Liver (tissue), 3 donors: ENCODE data around the gene RESP18.

ENCODE experiments used
- CTCF ChIP-seq: fragments of 150-350 bp; IDR thresholded peaks from 2 replicates; pipeline ENCODE4 v1.5.1; 2017; ENCODE audit warnings: improper control_type of control experiment, low read depth, low read length; ENCODE audit not compliant: missing input control
- EGR1 ChIP-seq, 2 donors: IDR thresholded peaks; 2 replicates each; pipeline ENCODE4 v1.6.1; 2016 to 2018; ENCODE audit warnings: antibody characterized with exemption in 2 of 2, low read depth in 2 of 2
- FOXA1 ChIP-seq: IDR thresholded peaks from 2 replicates; pipeline ENCODE4 v1.6.1; 2016; ENCODE audit warnings: antibody characterized with exemption
- JUND ChIP-seq, 2 donors: IDR thresholded peaks; 2 replicates each; pipeline ENCODE4 v1.6.1; 2016; ENCODE audit warnings: antibody characterized with exemption in 2 of 2
- MAX ChIP-seq: IDR thresholded peaks from 2 replicates; pipeline ENCODE4 v1.6.1; 2016; ENCODE audit warnings: antibody characterized with exemption
- REST ChIP-seq: IDR thresholded peaks from 2 replicates; pipeline ENCODE4 v1.6.1; 2016; ENCODE audit warnings: antibody characterized with exemption, mild to moderate bottlenecking
- TAF1 ChIP-seq: conservative IDR thresholded peaks from 2 replicates; pipeline ENCODE4 v1.6.1; 2016; ENCODE audit warnings: antibody characterized with exemption, mild to moderate bottlenecking
- ZBTB33 ChIP-seq: IDR thresholded peaks from 2 replicates; pipeline ENCODE4 v1.6.1; 2016; ENCODE audit warnings: antibody characterized with exemption
- donor health status: healthy.
- donor health status: healthy.

GRCh38 chr2:219350710-219351221 is 18.2 kb upstream of the RESP18 start:
- TF ChIP-seq ZBTB33: no peak
- TF ChIP-seq JUND (IDR thresholded peaks at IDR 0.05): no peak
- TF ChIP-seq CTCF: no peak
- TF ChIP-seq REST: no peak
- no peak for TF ChIP-seq MAX
- no peak for TF ChIP-seq TAF1
- TF ChIP-seq EGR1 (IDR thresholded peaks at IDR 0.05; ENCODE audit: low read depth in 2 of 2): no peak
- TF ChIP-seq FOXA1: no peak
